Measurements from ENCODE around the gene SLC35C1. TPM values are rescaled to one million over a fixed set of nuclear protein-coding genes. Genes with fewer than 3 reads are reported as not detected.

SLC35C1 gene
- total and polyA plus RNA-seq, 9 of the 15 experiments (the other 6 are each of a cell fraction or from before 2014, with no cell fraction given) = 0.65 to 13.1 (median 2.4) TPM

GRCh38 chr11:45855308-45855707 is 50.4 kb downstream of the SLC35C1 start:
- intact Hi-C loops (cut with micrococcal nuclease) (no loop called here), in situ Hi-C loops (cut with MboI) (no loop called here)
- Histone ChIP-seq H3K4me1 (replicated peaks in 1 of 2; ENCODE audit: control insufficient read depth in 2 of 2, insufficient read depth in 2 of 2, low read length in 2 of 2) (peaks cover 0 to 4% of the 10 kb centered on the region in 2 experiments; a peak in 3 of 5 replicates), H4K20me1 (replicated peaks; ENCODE audit: control insufficient read depth, insufficient read depth, low read length) (peaks cover 7% of the 10 kb centered on the region), H3K4me2 (ENCODE audit: insufficient read depth, low read length) (no peak overlapping the region), H3K27ac (ENCODE audit: extremely low read depth, low read depth, low read length) (no peak overlapping the region), H3K79me2 (ENCODE audit: control insufficient read depth, insufficient read depth, low read length) (peaks cover 44% of the 10 kb centered on the region), H3K9ac (ENCODE audit: insufficient read depth in 1 of 2, low read depth in 2 of 2, low read length in 2 of 2) (peak overlapping the region in 1 of 2 experiments; percentile 61; a peak in 1 of 4 replicates), H2AFZ (ENCODE audit: low read depth, low read length) (no peak overlapping the region), H3K4me3 (no peak overlapping the region), H3K9me1 (ENCODE audit: control insufficient read depth, insufficient read depth, low read length) (no peaks in the 10 kb centered on the region), H3K27me3 (ENCODE audit: control insufficient read depth in 2 of 2, insufficient read depth in 2 of 2, low read length in 2 of 2) (no peaks in the 10 kb centered on the region), H3K36me3 (ENCODE audit: control insufficient read depth, insufficient read depth, low read length) (peaks cover 56% of the 10 kb centered on the region), H3K9me3 (replicated peaks; ENCODE audit: control insufficient read depth, insufficient read depth, low read depth, low read length) (no peaks in the 10 kb centered on the region)
- no peak for FAIRE-seq
- 58% methylated on average over 5 of the region's 5 CpGs for WGBS (ENCODE audit: insufficient coverage, low coverage, missing lambda C conversion rate)
- ATAC-seq = no peak
- no peak for DNase-seq (ENCODE audit: extremely low read depth in 1 of 4, low spot score in 3 of 4)
- no TSS peak for BruUV-seq (replicated peaks)
- ChIA-PET POLR2A (interaction anchor here (1.0 to 1.2 kb wide), 2 partner anchors 10 to 25 kb away, joined by 3 read pairs; no protein-coding TSS in a partner anchor), CTCF (ENCODE audit: low intra/inter-chr PET ratio) (no interaction called here)
- TF ChIP-seq DDX20 (tag; IDR thresholded peaks at IDR 0.05; ENCODE audit: low read depth) (no peak), ZNF253 (CRISPR knock-in tag; conservative IDR thresholded peaks at IDR 0.05) (no peak), PTTG1 (tag; IDR thresholded peaks at IDR 0.05; ENCODE audit: low read depth) (no peak), BCLAF1 (IDR thresholded peaks at IDR 0.05; ENCODE audit: borderline replicate concordance in 1 of 2, control insufficient read depth in 1 of 2, low read depth in 2 of 2, low read length in 1 of 2) (no peak), CTBP1 (IDR thresholded peaks at IDR 0.05; ENCODE audit: borderline replicate concordance) (no peak), PBX2 (CRISPR knock-in tag; IDR thresholded peaks at IDR 0.05; ENCODE audit: low read depth) (no peak), PBX2 (tag; conservative IDR thresholded peaks at IDR 0.05; ENCODE audit: low read depth) (no peak)

Measured in K562 (cell line).